AG04449 (cell line): ENCODE data around the gene ESR1.

Experiments used
- CTCF ChIA-PET: fragments of 350-600 bp; formaldehyde crosslinking; extraction: SDS; loops from one replicate; lab custom pipeline; 2021; ENCODE audit warnings: antibody characterized with exemption; lab: Yijun Ruan, JAX
- POLR2A ChIA-PET: fragments of 400-600, 350-600 bp; formaldehyde crosslinking; extraction: SDS; loops from one replicate; lab custom pipeline; 2020; ENCODE audit warnings: antibody characterized with exemption, inconsistent platforms; lab: Yijun Ruan, JAX
- DNase-seq: peaks from one replicate; pipeline ENCODE4 v3.0.0-alpha.2; 2010; ENCODE audit warnings: low read depth, low spot score
- H3K4me3 ChIP-seq: 2 replicates; pipeline ENCODE4 v1.5.1; 2011; ENCODE audit warnings: low read depth, mild to moderate bottlenecking, control low read depth, low read length
- CTCF ChIP-seq: IDR thresholded peaks from one replicate; pipeline ENCODE4 v1.5.1; 2011; ENCODE audit warnings: mild to moderate bottlenecking, moderate library complexity, low read length, control low read depth, inconsistent platforms; ENCODE audit not compliant: insufficient read depth; ENCODE audit errors: missing control alignments

Gene ESR1

GRCh38 chr6:152151920-152152319 is 344.4 kb downstream of the ESR1 start:
- ChIA-PET CTCF (no interaction called here), POLR2A (no interaction called here)
- no peak for TF ChIP-seq CTCF
- DNase-seq = no peak
- H3K4me3 ChIP-seq = no peak overlapping the region

GRCh38 chr6:152154559-152155356 is 347.3 kb downstream of the ESR1 start:
- ChIA-PET POLR2A (no interaction called here), CTCF (interaction anchor here (1.0 kb wide), 1 partner anchor 10 kb away, joined by 3 read pairs; no protein-coding TSS in a partner anchor)
- no peak for TF ChIP-seq CTCF
- H3K4me3 ChIP-seq = no peak overlapping the region
- DNase-seq = no peak

- H3K4me3 ChIP-seq = no peak overlapping the region
- TF ChIP-seq CTCF = no peak
- no peak for DNase-seq
- ChIA-PET CTCF (interaction anchor here (1.7 kb wide), 1 partner anchor 390 kb away, joined by 6 read pairs; no protein-coding TSS in a partner anchor), POLR2A (no interaction called here)
Observed at GRCh38 chr6:152155792-152156191, 348.3 kb downstream of the ESR1 start.

GRCh38 chr6:152160346-152160745 is 352.9 kb downstream of the ESR1 start:
- no peak for TF ChIP-seq CTCF
- no peak overlapping the region for H3K4me3 ChIP-seq
- DNase-seq = no peak
- ChIA-PET CTCF (interaction anchor here (0.8 to 1.1 kb wide), 2 partner anchors 14 to 395 kb away, joined by 3 read pairs; no protein-coding TSS in a partner anchor), POLR2A (no interaction called here)

GRCh38 chr6:152161501-152161900 is 354.0 kb downstream of the ESR1 start:
- peak; percentile 45 for DNase-seq
- CTCF ChIA-PET = no interaction called here
- POLR2A ChIA-PET = no interaction called here
- H3K4me3 ChIP-seq = no peak overlapping the region
- no peak for TF ChIP-seq CTCF

GRCh38 chr6:152164957-152165356 is 357.5 kb downstream of the ESR1 start:
- TF ChIP-seq CTCF = no peak
- POLR2A ChIA-PET = no interaction called here
- CTCF ChIA-PET = interaction anchor here (2.1 kb wide), 1 partner anchor 400 kb away, joined by 4 read pairs; no protein-coding TSS in a partner anchor
- DNase-seq = no peak
- H3K4me3 ChIP-seq = no peak overlapping the region
